Lower leg skin (tissue), 3 donors: ENCODE measurements around the gene GMEB2.

Experiments used
- POLR2A ChIP-seq, 2 donors: fragments of 450-650 bp; IDR thresholded peaks; one replicate each; pipeline ENCODE4 v1.6.1; 2016 to 2017; ENCODE audit warnings: antibody characterized with exemption in 2 of 2, mild to moderate bottlenecking in 1 of 2, moderate library complexity in 1 of 2
- TF ChIP-seq, protein P1 (sequence below), 3 donors: fragments of 450-650 bp; IDR thresholded peaks; one replicate each; pipeline ENCODE4 v1.5.1; 2016; ENCODE audit warnings: antibody characterized with exemption in 3 of 3, mild to moderate bottlenecking in 3 of 3, moderate library complexity in 2 of 3

DNA sequence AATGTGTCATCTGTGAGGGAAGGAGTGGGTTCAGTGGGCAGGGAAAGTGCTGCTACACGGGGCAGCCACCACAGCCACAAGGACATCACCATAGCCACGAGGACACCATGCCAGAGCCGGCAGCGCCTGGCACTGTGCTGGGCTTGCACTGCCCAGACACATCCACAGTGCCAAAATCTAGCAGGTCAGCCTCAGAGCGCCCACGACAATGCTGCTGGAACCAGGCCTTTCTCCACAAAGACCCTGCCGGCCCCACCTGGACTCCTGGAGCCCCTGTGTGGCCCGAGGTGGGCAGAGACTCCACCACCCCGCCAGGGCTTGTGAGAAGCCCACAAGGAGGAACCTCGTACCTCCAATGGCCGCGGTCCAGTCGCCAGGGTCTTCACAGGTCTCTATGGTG is 34.2 kb downstream of the GMEB2 start:
- TF ChIP-seq, protein P1, sequence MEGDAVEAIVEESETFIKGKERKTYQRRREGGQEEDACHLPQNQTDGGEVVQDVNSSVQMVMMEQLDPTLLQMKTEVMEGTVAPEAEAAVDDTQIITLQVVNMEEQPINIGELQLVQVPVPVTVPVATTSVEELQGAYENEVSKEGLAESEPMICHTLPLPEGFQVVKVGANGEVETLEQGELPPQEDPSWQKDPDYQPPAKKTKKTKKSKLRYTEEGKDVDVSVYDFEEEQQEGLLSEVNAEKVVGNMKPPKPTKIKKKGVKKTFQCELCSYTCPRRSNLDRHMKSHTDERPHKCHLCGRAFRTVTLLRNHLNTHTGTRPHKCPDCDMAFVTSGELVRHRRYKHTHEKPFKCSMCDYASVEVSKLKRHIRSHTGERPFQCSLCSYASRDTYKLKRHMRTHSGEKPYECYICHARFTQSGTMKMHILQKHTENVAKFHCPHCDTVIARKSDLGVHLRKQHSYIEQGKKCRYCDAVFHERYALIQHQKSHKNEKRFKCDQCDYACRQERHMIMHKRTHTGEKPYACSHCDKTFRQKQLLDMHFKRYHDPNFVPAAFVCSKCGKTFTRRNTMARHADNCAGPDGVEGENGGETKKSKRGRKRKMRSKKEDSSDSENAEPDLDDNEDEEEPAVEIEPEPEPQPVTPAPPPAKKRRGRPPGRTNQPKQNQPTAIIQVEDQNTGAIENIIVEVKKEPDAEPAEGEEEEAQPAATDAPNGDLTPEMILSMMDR (IDR thresholded peaks at IDR 0.05): no peak
- TF ChIP-seq POLR2A (IDR thresholded peaks at IDR 0.05): no peak
